Activated CD8-positive, alpha-beta T cell treated with anti-CD3 and anti-CD28 coated beads for 36 hours (primary cell): ENCODE measurements around the gene WHRN. TPM values are rescaled to one million over a fixed set of nuclear protein-coding genes. Genes with fewer than 3 reads are reported as not detected.
A peak's percentile ranks its signal among the peaks of the same experiment; 100 is the strongest.

ENCODE experiments used
- ATAC-seq: fragments of 200-7000 bp; cut with Tn5 transposase; one replicate; pipeline ENCODE4 v1.10.0; 2021; ENCODE audit warnings: mild to moderate bottlenecking, moderate library complexity
- CTCF ChIA-PET: fragments of 350-600 bp; sonication (Branson Sonifier 250); formaldehyde crosslinking; loops from one replicate; lab custom pipeline; 2021; ENCODE audit warnings: antibody characterized with exemption; lab: Charles Lee
- POLR2A ChIA-PET: fragments of 350-600 bp; sonication (Branson Sonifier 250); formaldehyde crosslinking; loops from one replicate; lab custom pipeline; 2021; ENCODE audit warnings: antibody characterized with exemption; lab: Charles Lee
- DNase-seq: peaks from one replicate; pipeline ENCODE4 v3.0.0-alpha.2; 2020
- H3K27ac Mint-ChIP-seq: one replicate; pipeline ENCODE4 v1.8.0; 2021; ENCODE audit warnings: mild to moderate bottlenecking, mixed read lengths
- H3K27me3 Mint-ChIP-seq: one replicate; pipeline ENCODE4 v1.8.0; 2021; ENCODE audit warnings: mixed read lengths
- H3K36me3 Mint-ChIP-seq: one replicate; pipeline ENCODE4 v1.8.0; 2021; ENCODE audit warnings: low read depth, mixed read lengths
- H3K4me1 Mint-ChIP-seq: one replicate; pipeline ENCODE4 v1.8.0; 2021; ENCODE audit warnings: low read depth, mixed read lengths
- H3K4me3 Mint-ChIP-seq: one replicate; pipeline ENCODE4 v1.8.0; 2021; ENCODE audit warnings: mild to moderate bottlenecking, moderate library complexity, mixed read lengths
- H3K9me3 Mint-ChIP-seq: one replicate; pipeline ENCODE4 v1.8.0; 2021; ENCODE audit warnings: mixed read lengths
- CTCF ChIP-seq: fragments of 200-600 bp; IDR thresholded peaks from one replicate; pipeline ENCODE4 v1.8.0; 2022; ENCODE audit warnings: antibody characterized with exemption, mild to moderate bottlenecking
- intact Hi-C: fragments of 100-400 bp; cut with micrococcal nuclease; formaldehyde crosslinking; loops from one replicate; pipeline ENCODE4 v1.10.0; 2022
- total RNA-seq, 2 experiments: library from RNA; stranded (reverse); gene quantifications; one replicate each; pipeline ENCODE4 v1.2.3, GENCODE V29; 2021

WHRN gene
- total RNA-seq, 2 experiments from 2014 or later = 12.6 to 14.9 TPM

- Mint-ChIP-seq H3K9me3 (no peaks in the 10 kb centered on the region), H3K36me3 (peaks cover 36% of the 10 kb centered on the region), H3K4me1 (peaks cover 62% of the 10 kb centered on the region), H3K27ac (peak overlapping the region; percentile 69), H3K27me3 (no peaks in the 10 kb centered on the region), H3K4me3 (peak overlapping the region; percentile 65)
- DNase-seq (no peak), ATAC-seq (no peak)
- TF ChIP-seq CTCF = no peak
- ChIA-PET CTCF (interaction anchor here (1.4 to 4.6 kb wide), 5 partner anchors 10 to 57 kb away, joined by 3 to 20 read pairs (median 8); no protein-coding TSS in a partner anchor), POLR2A (interaction anchor here (0.6 to 4.0 kb wide), 7 partner anchors 9 to 467 kb away, joined by 3 to 50 read pairs (median 3); partner anchors contain the start of gene AKNA)
- intact Hi-C loops = no loop called here
Observed at GRCh38 chr9:114395768-114396167, 109.5 kb downstream of the WHRN start.

GRCh38 chr9:114395334-114395617 lies 110.0 kb downstream of the WHRN start:
- Mint-ChIP-seq H3K36me3 (peaks cover 41% of the 10 kb centered on the region), H3K4me3 (peak overlapping the region; percentile 65), H3K27me3 (no peaks in the 10 kb centered on the region), H3K4me1 (peaks cover 67% of the 10 kb centered on the region), H3K9me3 (no peaks in the 10 kb centered on the region), H3K27ac (peak overlapping the region; percentile 69)
- DNase-seq (no peak), ATAC-seq (no peak)
- intact Hi-C loops = no loop called here
- POLR2A ChIA-PET = interaction anchor here (0.7 to 4.0 kb wide), 8 partner anchors 8 to 468 kb away, joined by 3 to 50 read pairs (median 4); partner anchors contain the start of gene AKNA
- no peak for TF ChIP-seq CTCF
- CTCF ChIA-PET = interaction anchor here (1.0 to 4.6 kb wide), 6 partner anchors 10 to 56 kb away, joined by 3 to 20 read pairs (median 6); no protein-coding TSS in a partner anchor

GRCh38 chr9:114394523-114395333 lies 110.5 kb downstream of the WHRN start:
- H3K27me3 Mint-ChIP-seq = no peaks in the 10 kb centered on the region
- CTCF ChIA-PET = interaction anchor here (1.0 to 4.6 kb wide), 6 partner anchors 9 to 55 kb away, joined by 3 to 20 read pairs (median 3); no protein-coding TSS in a partner anchor

GRCh38 chr9:114392749-114393112 lies 112.5 kb downstream of the WHRN start:
- ChIA-PET CTCF (interaction anchor here (1.0 to 4.6 kb wide), 3 partner anchors 13 to 53 kb away, joined by 3 to 20 read pairs (median 5); no protein-coding TSS in a partner anchor), POLR2A (interaction anchor here (13.2 to 17.7 kb wide), 2 partner anchors 24 to 47 kb away, joined by 277 to 351 read pairs; no protein-coding TSS in a partner anchor)
- Mint-ChIP-seq H3K4me1 (peaks cover 75% of the 10 kb centered on the region), H3K27ac (peak overlapping the region; percentile 48), H3K9me3 (no peaks in the 10 kb centered on the region), H3K4me3 (no peak overlapping the region), H3K27me3 (no peaks in the 10 kb centered on the region), H3K36me3 (peaks cover 65% of the 10 kb centered on the region)
- no peak for TF ChIP-seq CTCF
- intact Hi-C loops = no loop called here
- no peak for ATAC-seq
- no peak for DNase-seq

More at GRCh38 chr9:114394523-114395333, 110.5 kb downstream of the WHRN start:
- DNase-seq (no peak), ATAC-seq (no peak)
- intact Hi-C loops = no loop called here
- Mint-ChIP-seq H3K4me1 (peaks cover 72% of the 10 kb centered on the region), H3K4me3 (peak overlapping the region; percentile 65), H3K36me3 (peaks cover 46% of the 10 kb centered on the region), H3K9me3 (no peaks in the 10 kb centered on the region), H3K27ac (peak overlapping the region; percentile 69)
- TF ChIP-seq CTCF = no peak
- POLR2A ChIA-PET = interaction anchor here (0.7 to 4.0 kb wide), 7 partner anchors 8 to 258 kb away, joined by 3 to 50 read pairs (median 4); partner anchors contain the start of gene AKNA
